H1 (cell line): ENCODE results near the gene FBXL15. TPM values are rescaled to one million over a fixed set of nuclear protein-coding genes. Genes with fewer than 3 reads are reported as not detected.

ENCODE experiments used
- CHD1 ChIP-seq: IDR thresholded peaks from 2 replicates; pipeline ENCODE4 v1.6.1; 2012; ENCODE audit warnings: low read depth, low read length, improper control_type of control experiment
- CREB1 ChIP-seq: IDR thresholded peaks from 2 replicates; pipeline ENCODE4 v1.6.1; 2012; ENCODE audit warnings: inconsistent platforms
- FOSL1 ChIP-seq: IDR thresholded peaks from 2 replicates; pipeline ENCODE4 v1.6.1; 2011; ENCODE audit warnings: mild to moderate bottlenecking, low read depth, low read length, moderate library complexity; ENCODE audit not compliant: insufficient read depth
- GABPA ChIP-seq: IDR thresholded peaks from 2 replicates; pipeline ENCODE4 v1.6.1; 2011; ENCODE audit warnings: mild to moderate bottlenecking, low read length, moderate library complexity, borderline replicate concordance; ENCODE audit not compliant: insufficient read depth
- KDM1A ChIP-seq: fragments of 200-600, 300-600 bp; sonication (generic); IDR thresholded peaks from 2 replicates; pipeline ENCODE4 v1.7.1; 2016; ENCODE audit warnings: mild to moderate bottlenecking, low read length, borderline replicate concordance
- KDM4A ChIP-seq: IDR thresholded peaks from one replicate; pipeline ENCODE4 v1.7.1; 2012; ENCODE audit warnings: low read depth, mild to moderate bottlenecking, moderate library complexity, low read length, inconsistent platforms; ENCODE audit not compliant: severe bottlenecking
- RFX5 ChIP-seq: IDR thresholded peaks from 2 replicates; pipeline ENCODE4 v1.6.1; 2011; ENCODE audit warnings: low read depth, low read length, improper control_type of control experiment, borderline replicate concordance
- polyA plus RNA-seq, 7 experiments: library from polyadenylated mRNA; depleted of rRNA in 3 of 7; stranded (reverse) in 5 of 7; unstranded in 2 of 7; fragments of >200 nt in 5 of 7; fragments of 200-250 nt in 2 of 7; gene quantifications; 1 replicate in 5 of 7; 2 replicates in 1 of 7; 4 replicates in 1 of 7; pipeline versions ENCODE4 v1.2.1 to v1.2.3, GENCODE V29; 2011 to 2013; ENCODE audit warnings: missing spikeins in 2 of 7, mixed read lengths in 2 of 7
- total RNA-seq: library from RNA; stranded (reverse); fragmentation: NEBNext Ultra II Directional; extraction: Animal tissue kit (Norgen Biotek cat#: 25700); gene quantifications from 2 replicates; pipeline ENCODE4 v1.2.1, GENCODE V29; 2021
- TF ChIP-seq, protein P1 (sequence below): fragments of 300-600 bp; sonication (generic); IDR thresholded peaks from 2 replicates; pipeline ENCODE4 v1.7.1; 2012; ENCODE audit warnings: low read length, moderate library complexity, mild to moderate bottlenecking, inconsistent platforms; ENCODE audit not compliant: insufficient replicate concordance
- TF ChIP-seq, protein P2 (sequence below): IDR thresholded peaks from 2 replicates; pipeline ENCODE4 v1.6.1; 2011; ENCODE audit warnings: low read depth, mild to moderate bottlenecking, low read length; ENCODE audit not compliant: insufficient read depth

FBXL15 gene
- total and polyA plus RNA-seq, 2 of the 8 experiments (the other 6 are each of a cell fraction or from before 2014, with no cell fraction given), result 11.3 to 22.6 TPM

DNA sequence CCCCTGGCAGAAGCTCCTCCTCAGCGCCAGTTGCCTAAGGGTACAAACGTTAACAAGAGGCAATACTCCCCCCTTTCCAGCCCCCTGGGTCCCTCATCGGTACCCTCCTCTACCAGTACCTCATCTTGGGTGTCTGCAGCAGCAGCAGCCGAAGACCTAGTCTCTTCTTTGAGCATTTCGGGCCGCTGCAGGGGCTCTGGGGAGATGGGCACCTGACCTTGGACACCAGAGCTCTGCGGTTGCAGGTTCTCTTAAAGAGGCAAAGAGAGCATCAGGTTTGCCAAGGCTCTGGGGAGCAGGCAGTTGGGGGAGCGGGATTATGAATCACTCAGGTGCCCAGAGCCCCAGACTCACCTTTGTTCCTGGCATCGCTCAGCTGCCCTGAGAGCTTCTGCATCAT, 3.5 kb downstream of the FBXL15 start (continued):
- TF ChIP-seq, protein P1, sequence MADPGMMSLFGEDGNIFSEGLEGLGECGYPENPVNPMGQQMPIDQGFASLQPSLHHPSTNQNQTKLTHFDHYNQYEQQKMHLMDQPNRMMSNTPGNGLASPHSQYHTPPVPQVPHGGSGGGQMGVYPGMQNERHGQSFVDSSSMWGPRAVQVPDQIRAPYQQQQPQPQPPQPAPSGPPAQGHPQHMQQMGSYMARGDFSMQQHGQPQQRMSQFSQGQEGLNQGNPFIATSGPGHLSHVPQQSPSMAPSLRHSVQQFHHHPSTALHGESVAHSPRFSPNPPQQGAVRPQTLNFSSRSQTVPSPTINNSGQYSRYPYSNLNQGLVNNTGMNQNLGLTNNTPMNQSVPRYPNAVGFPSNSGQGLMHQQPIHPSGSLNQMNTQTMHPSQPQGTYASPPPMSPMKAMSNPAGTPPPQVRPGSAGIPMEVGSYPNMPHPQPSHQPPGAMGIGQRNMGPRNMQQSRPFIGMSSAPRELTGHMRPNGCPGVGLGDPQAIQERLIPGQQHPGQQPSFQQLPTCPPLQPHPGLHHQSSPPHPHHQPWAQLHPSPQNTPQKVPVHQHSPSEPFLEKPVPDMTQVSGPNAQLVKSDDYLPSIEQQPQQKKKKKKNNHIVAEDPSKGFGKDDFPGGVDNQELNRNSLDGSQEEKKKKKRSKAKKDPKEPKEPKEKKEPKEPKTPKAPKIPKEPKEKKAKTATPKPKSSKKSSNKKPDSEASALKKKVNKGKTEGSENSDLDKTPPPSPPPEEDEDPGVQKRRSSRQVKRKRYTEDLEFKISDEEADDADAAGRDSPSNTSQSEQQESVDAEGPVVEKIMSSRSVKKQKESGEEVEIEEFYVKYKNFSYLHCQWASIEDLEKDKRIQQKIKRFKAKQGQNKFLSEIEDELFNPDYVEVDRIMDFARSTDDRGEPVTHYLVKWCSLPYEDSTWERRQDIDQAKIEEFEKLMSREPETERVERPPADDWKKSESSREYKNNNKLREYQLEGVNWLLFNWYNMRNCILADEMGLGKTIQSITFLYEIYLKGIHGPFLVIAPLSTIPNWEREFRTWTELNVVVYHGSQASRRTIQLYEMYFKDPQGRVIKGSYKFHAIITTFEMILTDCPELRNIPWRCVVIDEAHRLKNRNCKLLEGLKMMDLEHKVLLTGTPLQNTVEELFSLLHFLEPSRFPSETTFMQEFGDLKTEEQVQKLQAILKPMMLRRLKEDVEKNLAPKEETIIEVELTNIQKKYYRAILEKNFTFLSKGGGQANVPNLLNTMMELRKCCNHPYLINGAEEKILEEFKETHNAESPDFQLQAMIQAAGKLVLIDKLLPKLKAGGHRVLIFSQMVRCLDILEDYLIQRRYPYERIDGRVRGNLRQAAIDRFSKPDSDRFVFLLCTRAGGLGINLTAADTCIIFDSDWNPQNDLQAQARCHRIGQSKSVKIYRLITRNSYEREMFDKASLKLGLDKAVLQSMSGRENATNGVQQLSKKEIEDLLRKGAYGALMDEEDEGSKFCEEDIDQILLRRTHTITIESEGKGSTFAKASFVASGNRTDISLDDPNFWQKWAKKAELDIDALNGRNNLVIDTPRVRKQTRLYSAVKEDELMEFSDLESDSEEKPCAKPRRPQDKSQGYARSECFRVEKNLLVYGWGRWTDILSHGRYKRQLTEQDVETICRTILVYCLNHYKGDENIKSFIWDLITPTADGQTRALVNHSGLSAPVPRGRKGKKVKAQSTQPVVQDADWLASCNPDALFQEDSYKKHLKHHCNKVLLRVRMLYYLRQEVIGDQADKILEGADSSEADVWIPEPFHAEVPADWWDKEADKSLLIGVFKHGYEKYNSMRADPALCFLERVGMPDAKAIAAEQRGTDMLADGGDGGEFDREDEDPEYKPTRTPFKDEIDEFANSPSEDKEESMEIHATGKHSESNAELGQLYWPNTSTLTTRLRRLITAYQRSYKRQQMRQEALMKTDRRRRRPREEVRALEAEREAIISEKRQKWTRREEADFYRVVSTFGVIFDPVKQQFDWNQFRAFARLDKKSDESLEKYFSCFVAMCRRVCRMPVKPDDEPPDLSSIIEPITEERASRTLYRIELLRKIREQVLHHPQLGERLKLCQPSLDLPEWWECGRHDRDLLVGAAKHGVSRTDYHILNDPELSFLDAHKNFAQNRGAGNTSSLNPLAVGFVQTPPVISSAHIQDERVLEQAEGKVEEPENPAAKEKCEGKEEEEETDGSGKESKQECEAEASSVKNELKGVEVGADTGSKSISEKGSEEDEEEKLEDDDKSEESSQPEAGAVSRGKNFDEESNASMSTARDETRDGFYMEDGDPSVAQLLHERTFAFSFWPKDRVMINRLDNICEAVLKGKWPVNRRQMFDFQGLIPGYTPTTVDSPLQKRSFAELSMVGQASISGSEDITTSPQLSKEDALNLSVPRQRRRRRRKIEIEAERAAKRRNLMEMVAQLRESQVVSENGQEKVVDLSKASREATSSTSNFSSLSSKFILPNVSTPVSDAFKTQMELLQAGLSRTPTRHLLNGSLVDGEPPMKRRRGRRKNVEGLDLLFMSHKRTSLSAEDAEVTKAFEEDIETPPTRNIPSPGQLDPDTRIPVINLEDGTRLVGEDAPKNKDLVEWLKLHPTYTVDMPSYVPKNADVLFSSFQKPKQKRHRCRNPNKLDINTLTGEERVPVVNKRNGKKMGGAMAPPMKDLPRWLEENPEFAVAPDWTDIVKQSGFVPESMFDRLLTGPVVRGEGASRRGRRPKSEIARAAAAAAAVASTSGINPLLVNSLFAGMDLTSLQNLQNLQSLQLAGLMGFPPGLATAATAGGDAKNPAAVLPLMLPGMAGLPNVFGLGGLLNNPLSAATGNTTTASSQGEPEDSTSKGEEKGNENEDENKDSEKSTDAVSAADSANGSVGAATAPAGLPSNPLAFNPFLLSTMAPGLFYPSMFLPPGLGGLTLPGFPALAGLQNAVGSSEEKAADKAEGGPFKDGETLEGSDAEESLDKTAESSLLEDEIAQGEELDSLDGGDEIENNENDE, result no peak
- no peak for TF ChIP-seq RFX5
- TF ChIP-seq CHD1, result no peak
- no peak for TF ChIP-seq CREB1
- no peak for TF ChIP-seq KDM4A
- TF ChIP-seq FOSL1, result no peak
- TF ChIP-seq, protein P2, sequence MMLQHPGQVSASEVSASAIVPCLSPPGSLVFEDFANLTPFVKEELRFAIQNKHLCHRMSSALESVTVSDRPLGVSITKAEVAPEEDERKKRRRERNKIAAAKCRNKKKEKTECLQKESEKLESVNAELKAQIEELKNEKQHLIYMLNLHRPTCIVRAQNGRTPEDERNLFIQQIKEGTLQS, result no peak
- no peak for TF ChIP-seq GABPA
- no peak for TF ChIP-seq KDM1A
